ENCODE data around the gene GIT2.

Gene GIT2

DNA sequence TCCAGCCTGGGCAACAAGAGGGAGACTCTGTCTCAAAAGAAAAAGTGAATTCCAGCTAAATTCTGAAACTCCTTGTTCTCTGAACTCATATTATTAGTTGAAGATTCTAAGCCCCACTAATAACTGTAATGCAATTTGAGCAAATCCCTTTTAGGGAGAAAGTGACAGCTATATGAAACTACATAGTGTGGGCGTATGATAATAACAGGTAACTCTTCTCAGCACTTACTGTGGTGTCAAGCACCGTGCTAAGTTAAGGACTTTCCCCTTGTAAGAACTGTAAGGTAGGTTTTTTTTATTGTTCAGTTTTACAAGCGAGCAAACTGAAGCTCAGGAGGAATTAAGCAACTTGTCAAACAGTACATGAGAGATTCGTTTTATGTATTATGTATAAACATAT is 8.4 kb upstream of the GIT2 start:
- H3K27ac ChIP-seq, result no peak overlapping the region
- TF ChIP-seq, protein P1, sequence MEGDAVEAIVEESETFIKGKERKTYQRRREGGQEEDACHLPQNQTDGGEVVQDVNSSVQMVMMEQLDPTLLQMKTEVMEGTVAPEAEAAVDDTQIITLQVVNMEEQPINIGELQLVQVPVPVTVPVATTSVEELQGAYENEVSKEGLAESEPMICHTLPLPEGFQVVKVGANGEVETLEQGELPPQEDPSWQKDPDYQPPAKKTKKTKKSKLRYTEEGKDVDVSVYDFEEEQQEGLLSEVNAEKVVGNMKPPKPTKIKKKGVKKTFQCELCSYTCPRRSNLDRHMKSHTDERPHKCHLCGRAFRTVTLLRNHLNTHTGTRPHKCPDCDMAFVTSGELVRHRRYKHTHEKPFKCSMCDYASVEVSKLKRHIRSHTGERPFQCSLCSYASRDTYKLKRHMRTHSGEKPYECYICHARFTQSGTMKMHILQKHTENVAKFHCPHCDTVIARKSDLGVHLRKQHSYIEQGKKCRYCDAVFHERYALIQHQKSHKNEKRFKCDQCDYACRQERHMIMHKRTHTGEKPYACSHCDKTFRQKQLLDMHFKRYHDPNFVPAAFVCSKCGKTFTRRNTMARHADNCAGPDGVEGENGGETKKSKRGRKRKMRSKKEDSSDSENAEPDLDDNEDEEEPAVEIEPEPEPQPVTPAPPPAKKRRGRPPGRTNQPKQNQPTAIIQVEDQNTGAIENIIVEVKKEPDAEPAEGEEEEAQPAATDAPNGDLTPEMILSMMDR (IDR thresholded peaks at IDR 0.05), result no peak
- no peak for DNase-seq (ENCODE audit: low spot score)

GRCh38 chr12:110002676-110003515 is 6.7 kb upstream of the GIT2 start:
- no peak overlapping the region for H3K27ac ChIP-seq
- DNase-seq (ENCODE audit: low spot score), result no peak

More for the DNA sequence above, 8.4 kb upstream of the GIT2 start:
- no peak overlapping the region for H3K4me3 ChIP-seq

DNA sequence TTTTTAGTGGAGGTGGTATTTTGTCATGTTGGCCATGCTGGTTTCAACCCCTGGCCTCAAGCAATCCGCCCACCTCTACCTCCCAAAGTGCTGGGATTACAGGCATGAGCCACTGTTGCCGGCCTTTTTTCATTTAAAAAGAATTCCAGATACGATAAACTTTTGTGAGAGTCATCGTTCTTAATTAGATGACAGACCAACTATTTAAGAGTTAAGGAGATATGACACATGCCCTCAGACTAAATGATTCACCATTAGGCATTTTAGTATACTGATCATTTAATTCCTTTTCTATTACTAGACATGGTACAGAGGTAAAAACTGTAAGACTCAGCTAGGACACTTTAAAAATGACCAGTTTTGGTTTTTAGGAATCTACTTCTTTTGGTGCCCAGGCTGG is 5.4 kb upstream of the GIT2 start:
- no peak overlapping the region for H3K4me3 ChIP-seq
- DNase-seq (ENCODE audit: low spot score), result no peak
- H3K27ac ChIP-seq, result no peak overlapping the region
- TF ChIP-seq, protein P1 (IDR thresholded peaks at IDR 0.05), result no peak

More at GRCh38 chr12:110002676-110003515, 6.7 kb upstream of the GIT2 start:
- no peak overlapping the region for H3K4me3 ChIP-seq
- TF ChIP-seq, protein P1 (IDR thresholded peaks at IDR 0.05), result no peak

DNA sequence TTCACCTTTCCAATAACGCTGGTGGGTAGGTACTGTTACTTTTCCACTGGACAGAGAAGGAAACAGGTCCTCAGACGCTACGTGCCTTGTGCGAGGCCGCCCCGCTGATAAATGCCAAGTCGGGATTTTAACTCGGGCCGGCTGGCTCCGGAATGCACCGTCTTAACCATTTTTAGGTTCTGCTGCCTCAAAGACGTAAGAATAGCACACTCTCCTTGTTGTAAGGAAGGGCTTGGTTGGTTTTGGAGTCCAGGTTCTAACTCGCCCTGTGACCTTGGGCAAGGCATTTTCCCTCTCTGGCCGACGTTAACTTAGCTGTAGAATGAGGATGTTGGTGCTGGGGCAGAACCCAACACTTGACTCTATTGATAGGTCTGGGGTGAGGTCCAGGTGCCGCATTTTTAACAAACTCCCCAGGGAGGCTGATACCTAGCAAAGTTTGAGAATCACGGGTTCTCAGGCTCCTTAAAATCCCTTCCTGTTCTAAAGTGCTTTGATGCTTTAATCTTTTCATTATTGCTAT is 3.9 kb upstream of the GIT2 start:
- H3K27ac ChIP-seq, result peak overlapping the region; percentile 74 to 87
- TF ChIP-seq, protein P1 (IDR thresholded peaks at IDR 0.05), result no peak
- DNase-seq (ENCODE audit: low spot score), result no peak
- H3K4me3 ChIP-seq, result peak overlapping the region; percentile 97

GRCh38 chr12:109999649-109999971 is 3.4 kb upstream of the GIT2 start:
- peak overlapping the region; percentile 74 to 87 for H3K27ac ChIP-seq
- DNase-seq (ENCODE audit: low spot score), result peak; percentile 73
- peak overlapping the region; percentile 97 for H3K4me3 ChIP-seq
- TF ChIP-seq, protein P1 (IDR thresholded peaks at IDR 0.05), result no peak

DNA sequence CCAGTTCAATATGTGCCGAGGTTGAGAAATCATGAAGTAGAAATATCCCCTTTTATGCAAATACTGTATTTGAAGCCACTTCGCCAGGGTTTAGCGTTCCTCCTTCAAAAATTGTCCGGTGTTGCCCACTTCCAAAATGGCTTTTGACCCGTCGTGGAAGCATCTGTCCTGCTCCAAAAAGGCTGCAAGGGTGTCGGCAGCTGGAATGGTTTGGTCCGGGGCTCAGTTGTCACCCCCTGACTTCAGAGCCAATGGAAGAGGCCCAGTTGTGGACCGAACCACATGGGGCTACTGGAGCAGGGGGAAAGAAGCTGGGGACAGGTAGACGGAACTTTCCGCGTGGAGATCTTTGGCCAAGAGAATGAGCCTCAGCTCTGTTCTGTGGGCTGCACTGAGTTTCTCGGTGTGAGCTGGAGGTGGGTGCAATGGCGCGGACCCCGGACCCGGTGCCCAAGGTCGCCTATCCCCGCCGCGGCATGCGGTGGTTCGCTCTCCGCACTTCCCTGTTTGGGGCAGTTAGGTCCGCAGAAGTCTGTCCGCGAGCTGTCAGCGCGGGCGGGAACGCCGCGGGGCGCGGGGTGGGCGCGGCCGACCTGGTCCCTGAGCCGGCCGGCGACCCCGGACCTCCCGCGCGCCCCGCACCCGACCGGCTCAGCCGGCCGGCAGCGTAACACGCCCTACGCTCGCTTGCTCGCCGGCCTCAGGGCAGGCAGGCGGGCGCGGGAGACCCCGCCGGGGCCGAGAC is 2.9 kb upstream of the GIT2 start, which contains the start of gene ANKRD13A:
Gene ANKRD13A (plus strand): TSS at position 527 of the 745 bp plus-strand sequence. CDS start 259 bp downstream, outside the sequence.
- peak within 1 kb of the TSS; percentile 97 for H3K4me3 ChIP-seq
- DNase-seq (ENCODE audit: low spot score), result peak; percentile 93
- TF ChIP-seq, protein P1 (IDR thresholded peaks at IDR 0.05), result no peak
- H3K27ac ChIP-seq, result peak within 1 kb of the TSS; percentile 74 to 87
